Putamen (tissue), 1 donor: ENCODE results near the gene IRAK1.

Experiments
- DNase-seq: peaks from one replicate; pipeline ENCODE4 v3.0.0-alpha.2; 2016; ENCODE audit warnings: low spot score

IRAK1 gene

GRCh38 chrX:154019061-154019621, 561 bp downstream of the IRAK1 start:
- no peak for DNase-seq

- DNase-seq = no peak
Measured at GRCh38 chrX:154018518-154019060, 1.1 kb downstream of the IRAK1 start.

- no peak for DNase-seq
Measured at GRCh38 chrX:154017766-154018517, 1.8 kb downstream of the IRAK1 start.

- no peak for DNase-seq
Measured at GRCh38 chrX:154016366-154017076, 3.2 kb downstream of the IRAK1 start.

- no peak for DNase-seq
Measured at GRCh38 chrX:154015581-154016264, 4.0 kb downstream of the IRAK1 start.

GRCh38 chrX:154014429-154015380, 5.0 kb downstream of the IRAK1 start:
- DNase-seq = no peak

- no peak for DNase-seq
Measured at GRCh38 chrX:154013614-154014360, 5.9 kb downstream of the IRAK1 start.

GRCh38 chrX:154013001-154013421, 6.7 kb downstream of the IRAK1 start:
- no peak for DNase-seq

GRCh38 chrX:154012336-154012991, 7.2 kb downstream of the IRAK1 start:
- DNase-seq = peak; percentile 30

- no peak for DNase-seq
Measured at GRCh38 chrX:154011376-154012335, 8.0 kb downstream of the IRAK1 start.

GRCh38 chrX:154010330-154011087, 9.2 kb downstream of the IRAK1 start:
- no peak for DNase-seq

GRCh38 chrX:154008521-154008920, 11.2 kb downstream of the IRAK1 start:
- DNase-seq = no peak

GRCh38 chrX:154006947-154007346, 12.8 kb downstream of the IRAK1 start:
- DNase-seq = no peak

GRCh38 chrX:154004315-154004714, 15.4 kb downstream of the IRAK1 start:
- DNase-seq = no peak

- DNase-seq = no peak
Measured at GRCh38 chrX:154002215-154002719, 17.4 kb downstream of the IRAK1 start.

GRCh38 chrX:154000051-154000450, 19.7 kb downstream of the IRAK1 start:
- DNase-seq = no peak

- no peak for DNase-seq
Measured at GRCh38 chrX:153999359-154000037, 20.2 kb downstream of the IRAK1 start.
